Activated naive CD8-positive, alpha-beta T cell (primary cell): ENCODE results near the gene RBBP6.
"Not testable (repeated sequence)": the region's sequence is repeated elsewhere in the genome, so short reads cannot be mapped to it uniquely, and the experiment has no call there.

Source experiments
- H3K27ac Mint-ChIP-seq: one replicate; pipeline ENCODE4 v1.8.0; 2021; ENCODE audit warnings: mixed read lengths
- H3K27me3 Mint-ChIP-seq: one replicate; pipeline ENCODE4 v1.8.0; 2021; ENCODE audit warnings: mixed read lengths
- H3K36me3 Mint-ChIP-seq: one replicate; pipeline ENCODE4 v1.8.0; 2021; ENCODE audit warnings: mixed read lengths
- H3K4me1 Mint-ChIP-seq: one replicate; pipeline ENCODE4 v1.8.0; 2021; ENCODE audit warnings: low read depth, mixed read lengths
- H3K4me3 Mint-ChIP-seq: one replicate; pipeline ENCODE4 v1.8.0; 2021; ENCODE audit warnings: mild to moderate bottlenecking, mixed read lengths
- H3K9me3 Mint-ChIP-seq: one replicate; pipeline ENCODE4 v1.8.0; 2021; ENCODE audit warnings: low read depth, mixed read lengths

RBBP6 gene

DNA sequence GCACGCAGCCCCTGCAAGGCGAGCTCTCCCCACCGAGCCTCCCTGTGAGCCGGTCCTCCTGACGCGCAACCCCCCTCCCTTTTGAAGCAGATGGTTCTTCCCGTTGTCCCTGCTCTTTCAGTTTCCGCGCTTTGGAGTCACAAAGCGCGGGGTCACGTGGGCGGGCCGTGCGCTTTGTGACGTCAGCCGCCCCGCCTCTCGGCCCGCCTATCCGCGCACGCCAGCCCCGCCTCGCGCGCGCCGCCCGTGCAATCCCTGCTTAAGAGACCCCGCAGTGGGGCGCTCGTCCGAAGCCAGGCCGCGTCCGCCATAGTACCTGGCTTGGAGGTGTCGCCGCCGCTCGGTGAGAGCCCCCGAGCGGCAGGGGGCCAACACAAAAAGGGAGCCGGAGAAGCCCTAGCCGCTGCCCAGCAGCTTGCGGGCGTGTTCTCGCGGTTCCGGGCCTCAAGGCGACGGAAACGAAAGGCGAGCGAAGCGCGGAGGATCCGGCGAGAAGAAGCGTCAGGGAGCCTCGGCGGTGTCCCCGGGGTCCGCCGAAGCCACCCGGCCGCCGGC lies at the start of gene RBBP6:
Gene RBBP6, plus strand, starts transcription at position 272 of the 555 bp plus-strand sequence. CDS start 1,061 bp downstream, outside the sequence.
- Mint-ChIP-seq H3K4me3 (peak within 1 kb of the TSS; percentile 99), H3K27me3 (no peaks in the 10 kb centered on the region), H3K36me3 (peaks cover 14% of the 10 kb centered on the region), H3K27ac (peak within 1 kb of the TSS; percentile 100), H3K4me1 (peaks cover 33% of the 10 kb centered on the region), H3K9me3 (no peaks in the 10 kb centered on the region)

- Mint-ChIP-seq H3K27me3 (peaks cover 7% of the 10 kb centered on the region), H3K4me3 (no peak overlapping the region), H3K9me3 (no peaks in the 10 kb centered on the region), H3K27ac (no peak overlapping the region), H3K4me1 (no peaks in the 10 kb centered on the region), H3K36me3 (no peaks in the 10 kb centered on the region)
These were observed 48.5 kb upstream of the RBBP6 start for GRCh38 chr16:24490866-24491265.

DNA sequence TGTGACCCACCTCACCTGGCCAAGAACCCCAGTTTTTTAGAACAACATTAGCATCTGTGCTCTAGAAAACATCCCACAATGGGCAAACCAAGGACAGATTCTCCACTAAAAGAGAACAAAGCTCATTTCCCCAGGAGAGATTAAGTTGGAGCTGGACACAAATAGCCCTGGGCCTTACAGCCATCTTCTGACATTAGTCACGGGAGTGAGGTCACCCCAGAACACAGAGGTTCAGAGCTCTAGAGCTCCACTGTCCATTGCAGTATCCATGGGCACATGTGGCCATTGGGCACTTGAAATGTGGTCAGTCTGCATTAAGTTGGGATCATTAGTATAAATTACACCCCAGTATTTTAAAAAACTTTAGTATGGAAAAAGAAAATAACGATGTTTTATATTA lies 47.6 kb upstream of the RBBP6 start:
- H3K9me3 Mint-ChIP-seq: no peaks in the 10 kb centered on the region
- no peaks in the 10 kb centered on the region for H3K4me1 Mint-ChIP-seq
- no peak overlapping the region for H3K27ac Mint-ChIP-seq
- peaks cover 7% of the 10 kb centered on the region for H3K27me3 Mint-ChIP-seq
- no peak overlapping the region for H3K4me3 Mint-ChIP-seq
- H3K36me3 Mint-ChIP-seq: no peaks in the 10 kb centered on the region

DNA sequence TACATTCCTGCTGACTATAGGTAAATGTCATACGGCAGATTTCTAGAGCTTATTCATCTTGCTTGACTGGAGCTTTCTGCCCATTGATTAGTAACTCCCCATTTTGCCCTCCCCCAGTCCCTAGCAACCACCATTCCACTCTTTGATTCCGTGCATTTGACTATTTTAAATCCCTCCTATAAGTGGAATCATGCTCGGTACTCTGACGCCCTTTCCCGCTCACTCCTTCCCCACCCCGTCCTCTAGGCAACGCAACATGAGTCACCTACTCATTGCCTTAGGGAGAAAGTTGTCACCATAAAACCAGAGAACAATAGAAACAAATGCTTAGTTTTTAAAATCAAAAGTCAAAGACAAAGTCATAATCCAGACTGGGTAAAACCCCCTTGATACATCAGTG lies 45.5 kb upstream of the RBBP6 start:
- Mint-ChIP-seq H3K36me3 (no peaks in the 10 kb centered on the region), H3K4me1 (no peaks in the 10 kb centered on the region), H3K9me3 (no peaks in the 10 kb centered on the region), H3K27me3 (peaks cover 7% of the 10 kb centered on the region), H3K27ac (no peak overlapping the region), H3K4me3 (no peak overlapping the region)

DNA sequence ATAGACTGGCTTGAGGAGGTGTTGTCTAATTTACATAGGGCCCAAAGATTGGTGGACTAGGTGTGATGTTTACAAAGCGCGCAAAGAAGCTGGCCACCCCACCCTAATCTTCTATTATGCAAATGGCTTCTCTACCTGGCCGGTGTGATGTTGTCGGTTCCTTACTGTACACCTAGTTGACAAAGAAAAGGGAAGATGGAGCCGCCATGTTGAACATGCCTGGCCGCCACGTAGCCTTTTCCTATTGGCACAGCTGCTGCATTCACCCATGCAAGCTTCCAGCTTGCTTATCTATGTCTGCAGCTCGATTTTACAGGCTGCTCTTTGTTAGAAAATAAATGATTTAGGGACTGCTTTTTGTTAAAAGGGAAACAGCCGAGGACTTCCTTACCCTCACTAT lies 44.2 kb upstream of the RBBP6 start:
- H3K36me3 Mint-ChIP-seq, H3K4me3 Mint-ChIP-seq, H3K4me1 Mint-ChIP-seq, H3K27me3 Mint-ChIP-seq, H3K27ac Mint-ChIP-seq, H3K9me3 Mint-ChIP-seq: not testable (repeated sequence)

DNA sequence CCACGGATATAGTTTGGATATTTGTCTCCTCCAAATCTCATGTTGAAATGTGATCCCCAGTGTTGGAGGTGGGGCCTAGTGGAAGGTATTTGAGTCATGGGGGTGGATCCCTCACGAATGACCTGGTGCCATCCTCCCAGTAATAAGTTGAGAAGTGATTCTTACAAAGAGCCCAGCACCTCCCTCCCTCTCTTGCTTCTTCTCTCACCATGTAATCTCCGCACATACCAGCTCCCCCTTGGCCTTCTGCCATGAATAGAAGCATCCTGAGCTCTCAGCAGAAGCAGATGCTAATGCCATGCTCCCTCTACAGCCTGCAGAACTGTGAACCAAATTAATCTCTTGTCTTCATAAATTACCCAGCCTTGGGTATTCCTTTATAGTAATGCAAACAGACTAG lies 41.9 kb upstream of the RBBP6 start:
- H3K36me3 Mint-ChIP-seq: no peaks in the 10 kb centered on the region
- H3K4me1 Mint-ChIP-seq: no peaks in the 10 kb centered on the region
- H3K9me3 Mint-ChIP-seq: no peaks in the 10 kb centered on the region

GRCh38 chr16:24499193-24499814 lies 40.1 kb upstream of the RBBP6 start:
- H3K27ac Mint-ChIP-seq: no peak overlapping the region
- H3K9me3 Mint-ChIP-seq: no peaks in the 10 kb centered on the region
- no peaks in the 10 kb centered on the region for H3K4me1 Mint-ChIP-seq
- H3K4me3 Mint-ChIP-seq: no peak overlapping the region
- H3K27me3 Mint-ChIP-seq: peaks cover 3% of the 10 kb centered on the region
- H3K36me3 Mint-ChIP-seq: no peaks in the 10 kb centered on the region

More for the DNA sequence above, 41.9 kb upstream of the RBBP6 start:
- Mint-ChIP-seq H3K4me3 (no peak overlapping the region), H3K27me3 (peaks cover 6% of the 10 kb centered on the region), H3K27ac (no peak overlapping the region)

DNA sequence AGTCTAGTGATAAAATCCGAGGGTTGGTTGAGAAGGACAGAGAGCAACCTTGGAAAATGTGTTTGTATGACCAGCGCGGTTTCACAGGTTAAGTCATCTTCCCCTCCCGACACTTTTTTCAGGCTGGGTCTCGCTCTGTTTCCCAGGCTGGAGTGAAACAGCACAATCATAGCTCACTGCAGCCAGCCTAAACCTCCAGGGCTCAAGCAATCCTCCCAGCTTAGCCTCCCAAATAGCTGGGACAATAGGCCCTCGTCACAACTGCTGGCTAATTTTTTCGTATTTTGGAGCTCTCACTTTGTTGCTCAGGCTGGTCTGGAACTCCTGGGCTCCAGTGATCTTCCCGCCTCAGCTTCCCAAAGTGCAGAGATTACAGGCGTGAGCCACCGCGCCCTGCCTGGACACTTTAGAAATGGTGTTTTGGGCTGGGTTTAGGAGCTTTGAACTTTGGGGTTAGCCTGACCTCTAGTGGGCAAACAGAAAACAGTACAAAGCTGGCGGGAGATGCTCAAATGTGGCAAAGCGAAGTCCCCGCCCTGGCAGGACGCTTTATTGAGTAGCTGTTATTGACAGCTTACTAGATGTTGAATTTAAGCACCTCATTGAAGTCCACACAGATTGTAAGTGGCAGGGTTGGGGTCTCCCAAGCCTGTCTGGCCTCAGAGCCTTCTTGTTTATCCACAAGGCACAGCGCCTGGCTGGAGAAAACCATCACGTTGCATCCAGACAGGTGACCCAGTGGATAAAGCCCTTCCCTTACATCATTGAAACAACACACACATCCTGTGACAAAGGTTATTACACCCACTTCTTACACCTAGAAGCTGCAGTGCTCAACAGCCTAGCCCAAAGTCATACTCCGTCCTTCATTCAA lies 34.7 kb upstream of the RBBP6 start:
- Mint-ChIP-seq H3K36me3 (no peaks in the 10 kb centered on the region), H3K4me3 (no peak overlapping the region), H3K9me3 (no peaks in the 10 kb centered on the region), H3K4me1 (no peaks in the 10 kb centered on the region), H3K27ac (no peak overlapping the region), H3K27me3 (peaks cover 3% of the 10 kb centered on the region)

GRCh38 chr16:24505959-24506358 lies 33.4 kb upstream of the RBBP6 start:
- H3K36me3 Mint-ChIP-seq: no peaks in the 10 kb centered on the region
- H3K27ac Mint-ChIP-seq: no peak overlapping the region
- no peaks in the 10 kb centered on the region for H3K4me1 Mint-ChIP-seq
- no peak overlapping the region for H3K4me3 Mint-ChIP-seq
- no peaks in the 10 kb centered on the region for H3K27me3 Mint-ChIP-seq
- H3K9me3 Mint-ChIP-seq: no peaks in the 10 kb centered on the region

GRCh38 chr16:24507959-24508480 lies 31.3 kb upstream of the RBBP6 start:
- Mint-ChIP-seq H3K36me3 (no peaks in the 10 kb centered on the region), H3K9me3 (no peaks in the 10 kb centered on the region), H3K4me3 (no peak overlapping the region), H3K4me1 (no peaks in the 10 kb centered on the region), H3K27me3 (no peaks in the 10 kb centered on the region), H3K27ac (no peak overlapping the region)

DNA sequence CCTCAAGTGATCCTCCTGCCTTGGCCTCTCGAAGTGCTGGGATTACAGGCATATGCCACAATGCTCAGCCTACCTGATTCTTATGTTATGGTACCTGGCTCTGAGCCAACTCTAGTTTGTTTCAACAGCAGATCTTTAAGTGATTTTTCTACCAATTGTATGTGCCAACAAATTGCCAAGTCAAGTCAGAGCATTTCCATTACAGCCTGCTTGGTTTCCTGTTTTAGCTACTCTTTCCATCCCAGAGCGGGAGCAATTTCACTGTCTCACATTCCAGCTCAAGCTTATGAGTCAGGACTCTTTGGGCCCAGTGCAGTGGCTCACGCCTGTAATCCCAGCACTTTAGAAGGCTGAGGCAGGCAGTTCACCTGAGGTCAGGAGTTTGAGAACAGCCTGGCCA lies 30.8 kb upstream of the RBBP6 start:
- Mint-ChIP-seq H3K27ac (no peak overlapping the region), H3K4me1 (no peaks in the 10 kb centered on the region), H3K9me3 (no peaks in the 10 kb centered on the region), H3K4me3 (no peak overlapping the region), H3K27me3 (no peaks in the 10 kb centered on the region), H3K36me3 (no peaks in the 10 kb centered on the region)

- no peak overlapping the region for H3K27ac Mint-ChIP-seq
- no peaks in the 10 kb centered on the region for H3K27me3 Mint-ChIP-seq
- no peak overlapping the region for H3K4me3 Mint-ChIP-seq
- no peaks in the 10 kb centered on the region for H3K36me3 Mint-ChIP-seq
- no peaks in the 10 kb centered on the region for H3K9me3 Mint-ChIP-seq
- no peaks in the 10 kb centered on the region for H3K4me1 Mint-ChIP-seq
These were observed 29.8 kb upstream of the RBBP6 start for GRCh38 chr16:24509536-24509935.

DNA sequence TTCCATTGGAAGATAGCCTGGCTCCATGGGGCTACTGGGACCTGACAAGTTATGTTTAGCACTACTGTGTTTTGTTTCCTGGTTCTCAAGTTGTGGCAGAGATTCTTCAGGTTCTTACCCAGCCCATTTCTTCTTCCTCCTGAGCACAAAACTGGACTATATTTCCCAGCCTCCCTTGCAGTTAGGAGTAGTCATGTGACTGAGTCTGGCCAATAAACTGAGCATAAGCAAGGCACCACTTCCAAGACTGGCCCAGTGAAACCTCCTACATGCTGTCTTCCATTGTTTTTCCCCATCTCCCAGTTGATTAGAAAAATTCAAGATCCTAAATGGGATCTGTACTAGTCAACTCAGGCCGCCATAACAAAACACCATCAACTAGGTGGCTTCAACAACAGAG lies 28.2 kb upstream of the RBBP6 start:
- Mint-ChIP-seq H3K4me1 (no peaks in the 10 kb centered on the region), H3K27ac (no peak overlapping the region), H3K36me3 (no peaks in the 10 kb centered on the region), H3K9me3 (no peaks in the 10 kb centered on the region), H3K4me3 (no peak overlapping the region), H3K27me3 (no peaks in the 10 kb centered on the region)

- no peaks in the 10 kb centered on the region for H3K36me3 Mint-ChIP-seq
- H3K4me1 Mint-ChIP-seq: peaks cover under 1% of the 10 kb centered on the region
- no peak overlapping the region for H3K27ac Mint-ChIP-seq
- H3K9me3 Mint-ChIP-seq: no peaks in the 10 kb centered on the region
- no peaks in the 10 kb centered on the region for H3K27me3 Mint-ChIP-seq
- no peak overlapping the region for H3K4me3 Mint-ChIP-seq
These were observed 27.6 kb upstream of the RBBP6 start for GRCh38 chr16:24511792-24512191.

DNA sequence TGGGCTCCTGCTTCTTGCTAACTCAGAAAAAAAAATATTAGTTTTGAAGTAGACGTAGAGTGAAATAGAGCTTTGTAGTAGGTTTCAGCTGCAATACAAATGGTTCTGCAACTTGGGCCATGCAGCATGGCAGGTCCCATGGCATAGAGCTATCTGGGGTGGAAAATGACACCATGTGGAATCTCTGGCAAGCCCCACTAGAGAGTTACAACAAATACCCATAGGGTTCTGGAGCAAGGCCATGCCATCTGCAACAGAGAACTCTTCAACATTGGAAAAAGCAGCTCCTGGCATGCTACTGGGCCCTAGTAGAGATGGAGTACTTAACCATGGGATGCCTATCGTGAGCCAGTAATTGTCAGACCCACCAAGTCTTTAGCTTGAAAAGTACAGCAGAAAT lies 25.3 kb upstream of the RBBP6 start:
- no peak overlapping the region for H3K27ac Mint-ChIP-seq
- no peak overlapping the region for H3K4me3 Mint-ChIP-seq
- no peaks in the 10 kb centered on the region for H3K27me3 Mint-ChIP-seq
- H3K9me3 Mint-ChIP-seq: no peaks in the 10 kb centered on the region
- H3K36me3 Mint-ChIP-seq: no peaks in the 10 kb centered on the region
- peaks cover 4% of the 10 kb centered on the region for H3K4me1 Mint-ChIP-seq
